ENCODE results near the gene SNRPA. TPM values are rescaled to one million over a fixed set of nuclear protein-coding genes. Genes with fewer than 3 reads are reported as not detected.

SNRPA gene
- total and polyA plus RNA-seq, 12 donors: 18.5 to 176 (median 62.9) TPM

- TF ChIP-seq CTCF (IDR thresholded peaks at IDR 0.05) (no peak), POLR2A (IDR thresholded peaks at IDR 0.05) (no peak)
- WGBS, 4 donors: 91 to 98% (median 96%) methylated on average over 7 of the region's 7 CpGs
- H3K27me3 ChIP-seq: no peaks in the 10 kb centered on the region
- no peak overlapping the region for H3K4me3 ChIP-seq
- intact Hi-C loops (cut with DNase I): no loop called here
- H3K36me3 ChIP-seq (replicated peaks in 1 of 2): peaks cover 0 to 74% of the 10 kb centered on the region in 2 donors
- H3K4me1 ChIP-seq (replicated peaks in 1 of 2): no peaks in the 10 kb centered on the region
- DNase-seq: no peak
- H3K27ac ChIP-seq: no peak overlapping the region
- no peaks in the 10 kb centered on the region for H3K9me3 ChIP-seq (replicated peaks in 1 of 3)
These were observed 43.4 kb upstream of the SNRPA start for GRCh38 chr19:40707615-40708014.

- TF ChIP-seq POLR2A (IDR thresholded peaks at IDR 0.05): no peak
- TF ChIP-seq CTCF (IDR thresholded peaks at IDR 0.05): no peak
- intact Hi-C loops (cut with DNase I): no loop called here
These were observed 41.2 kb upstream of the SNRPA start for GRCh38 chr19:40709817-40710216.

GRCh38 chr19:40713939-40714338, 37.1 kb upstream of the SNRPA start:
- Histone ChIP-seq H3K27ac (peak overlapping the region in 2 of 5 donors; percentile 92 to 97), H3K9me3 (replicated peaks in 1 of 3) (no peaks in the 10 kb centered on the region), H3K4me1 (replicated peaks in 1 of 2) (peaks cover 25 to 27% of the 10 kb centered on the region in 2 donors), H3K36me3 (replicated peaks in 1 of 2) (peaks cover 0 to 23% of the 10 kb centered on the region in 2 donors), H3K4me3 (peak overlapping the region in 1 of 4 donors; percentile 72), H3K27me3 (no peaks in the 10 kb centered on the region)
- intact Hi-C loops (cut with DNase I): no loop called here
- 78 to 87% (median 83%) methylated on average over 9 to 11 of the region's 11 CpGs for WGBS, 4 donors
- DNase-seq: peak in 1 of 7 donors; percentile 29
- TF ChIP-seq CTCF (IDR thresholded peaks at IDR 0.05): no peak
- no peak for TF ChIP-seq POLR2A (IDR thresholded peaks at IDR 0.05)

More at GRCh38 chr19:40709817-40710216, 41.2 kb upstream of the SNRPA start:
- DNase-seq: no peak
- H3K9me3 ChIP-seq (replicated peaks in 1 of 3): no peaks in the 10 kb centered on the region
- H3K27me3 ChIP-seq: no peaks in the 10 kb centered on the region
- H3K36me3 ChIP-seq (replicated peaks in 1 of 2): peaks cover 0 to 56% of the 10 kb centered on the region in 2 donors
- peaks cover 9 to 10% of the 10 kb centered on the region in 2 donors for H3K4me1 ChIP-seq (replicated peaks in 1 of 2)
- H3K27ac ChIP-seq: no peak overlapping the region
- 92 to 96% (median 93%) methylated on average over 5 of the region's 5 CpGs for WGBS, 4 donors
- no peak overlapping the region for H3K4me3 ChIP-seq

- intact Hi-C loops (cut with DNase I): no loop called here
- H3K4me3 ChIP-seq: peak overlapping the region in 2 of 4 donors; percentile 40 to 72
- no peak for TF ChIP-seq CTCF (IDR thresholded peaks at IDR 0.05)
- H3K9me3 ChIP-seq (replicated peaks in 1 of 3): no peaks in the 10 kb centered on the region
- peak overlapping the region; percentile 61 to 97 (median 95) for H3K27ac ChIP-seq
- no peaks in the 10 kb centered on the region for H3K27me3 ChIP-seq
- 3 to 8% (median 4%) methylated on average over 10 to 31 of the region's 31 CpGs for WGBS, 4 donors
- peaks cover 31 to 35% of the 10 kb centered on the region in 2 donors for H3K4me1 ChIP-seq (replicated peaks in 1 of 2)
- peaks cover 0 to 16% of the 10 kb centered on the region in 2 donors for H3K36me3 ChIP-seq (replicated peaks in 1 of 2)
- DNase-seq: peak; percentile 93 to 97 (median 94)
These were observed 36.3 kb upstream of the SNRPA start for GRCh38 chr19:40714441-40715299.

Measured in adrenal gland (tissue), 12 donors.